SK-N-SH (cell line): Measurements from ENCODE around the gene ING5. TPM values are rescaled to one million over a fixed set of nuclear protein-coding genes. Genes with fewer than 3 reads are reported as not detected.
A peak's percentile ranks its signal among the peaks of the same experiment; 100 is the strongest.

Experiments used
- CTCF ChIA-PET: fragments of 300-600, 350-600 bp; formaldehyde crosslinking; extraction: SDS; loops from one replicate; lab custom pipeline; 2021; lab: Yijun Ruan, JAX
- POLR2A ChIA-PET: fragments of 350-600 bp; sonication (Branson Sonifier 250); formaldehyde crosslinking; extraction: SDS; loops from one replicate; lab custom pipeline; 2020; ENCODE audit warnings: antibody characterized with exemption, inconsistent platforms; lab: Yijun Ruan, JAX
- DNase-seq: peaks from one replicate; pipeline ENCODE4 v3.0.0; 2012
- H2AFZ ChIP-seq: fragments of 200-600 bp; sonication (generic); 2 replicates; pipeline ENCODE4 v1.8.1; 2016; ENCODE audit warnings: antibody characterized with exemption, mild to moderate bottlenecking, low read depth
- H3F3A ChIP-seq: fragments of 200-600 bp; sonication (generic); replicated peaks from 2 replicates; pipeline ENCODE3; 2016; ENCODE audit warnings: antibody characterized with exemption, mild to moderate bottlenecking; ENCODE audit not compliant: insufficient read depth
- H3K27ac ChIP-seq, 2 experiments: fragments of 200-500 bp in 1 of 2; fragments of 200-600 bp in 1 of 2; sonication (Bioruptor generic) in 1 of 2; sonication (generic), shearing (Covaris generic) in 1 of 2; 2 replicates each; pipeline versions ENCODE4 v1.5.1 to v1.6.1; 2014 to 2016; ENCODE audit warnings: low read depth in 2 of 2, inconsistent platforms in 1 of 2, low read length in 1 of 2, mild to moderate bottlenecking in 1 of 2, mixed read lengths in 1 of 2
- H3K27me3 ChIP-seq: fragments of 200-600 bp; sonication (generic), shearing (Covaris generic); 2 replicates; pipeline ENCODE4 v1.6.1; 2016; ENCODE audit warnings: mixed run types; ENCODE audit not compliant: insufficient read depth
- H3K36me3 ChIP-seq, 2 experiments: fragments of 200-500 bp in 1 of 2; fragments of 200-600 bp in 1 of 2; sonication (Bioruptor generic) in 1 of 2; sonication (generic) in 1 of 2; replicated peaks in 1 of 2; 2 replicates each; pipeline versions ENCODE3 to v1.5.1; 2014 to 2016; ENCODE audit warnings: low read length in 1 of 2, mild to moderate bottlenecking in 1 of 2; ENCODE audit not compliant: insufficient read depth in 2 of 2, control insufficient read depth in 1 of 2
- H3K4me1 ChIP-seq, 2 experiments: fragments of 200-500 bp in 1 of 2; fragments of 200-600 bp in 1 of 2; sonication (Bioruptor generic) in 1 of 2; sonication (generic), shearing (Covaris generic) in 1 of 2; 2 replicates each; pipeline versions ENCODE4 v1.5.1 to v1.6.1; 2014 to 2016; ENCODE audit warnings: low read depth in 1 of 2, low read length in 1 of 2, mixed run types in 1 of 2; ENCODE audit not compliant: insufficient read depth in 2 of 2, control insufficient read depth in 1 of 2
- H3K4me2 ChIP-seq: fragments of 200-600 bp; sonication (generic), shearing (Covaris generic); 2 replicates; pipeline ENCODE4 v1.6.1; 2017; ENCODE audit warnings: mixed run types
- H3K4me3 ChIP-seq, 2 experiments: fragments of 200-500 bp in 1 of 2; fragments of 200-600 bp in 1 of 2; sonication (Bioruptor generic) in 1 of 2; sonication (generic), shearing (Covaris generic) in 1 of 2; 2 replicates each; pipeline versions ENCODE4 v1.5.1 to v1.8.1; 2014 to 2016; ENCODE audit warnings: low read depth in 2 of 2, inconsistent platforms in 1 of 2, low read length in 1 of 2, mild to moderate bottlenecking in 1 of 2, mixed read lengths in 1 of 2, moderate library complexity in 1 of 2
- H3K79me2 ChIP-seq: fragments of 200-600 bp; sonication (generic); 2 replicates; pipeline ENCODE4 v1.8.1; 2017; ENCODE audit warnings: mild to moderate bottlenecking; ENCODE audit not compliant: insufficient read depth
- H3K9ac ChIP-seq: fragments of 200-600 bp; sonication (generic); 2 replicates; pipeline ENCODE4 v1.6.1; 2017; ENCODE audit warnings: mixed run types
- H3K9me2 ChIP-seq: fragments of 200-600 bp; sonication (generic); 2 replicates; pipeline ENCODE4 v1.6.1; 2017; ENCODE audit warnings: mixed run types
- H3K9me3 ChIP-seq: fragments of 200-600 bp; sonication (generic); 2 replicates; pipeline ENCODE4 v1.6.1; 2017; ENCODE audit warnings: mixed run types, mild to moderate bottlenecking, moderate library complexity
- H4K20me1 ChIP-seq: fragments of 200-600 bp; sonication (generic); 2 replicates; pipeline ENCODE4 v1.6.1; 2017; ENCODE audit warnings: mild to moderate bottlenecking, mixed run types; ENCODE audit not compliant: insufficient read depth
- CHD2 ChIP-seq: fragments of 150-350 bp; IDR thresholded peaks from 2 replicates; pipeline ENCODE4 v1.6.1; 2018; ENCODE audit warnings: low read length; ENCODE audit not compliant: partially characterized antibody
- CTCF ChIP-seq: fragments of 200-600 bp; sonication (generic); IDR thresholded peaks from 2 replicates; pipeline ENCODE4 v1.6.1; 2017; ENCODE audit warnings: antibody characterized with exemption, mild to moderate bottlenecking, moderate library complexity
- ELF1 ChIP-seq: IDR thresholded peaks from 2 replicates; pipeline ENCODE4 v1.4.0; 2012
- FOSL2 ChIP-seq: IDR thresholded peaks from 2 replicates; pipeline ENCODE4 v1.4.0; 2012; ENCODE audit warnings: low read depth, mild to moderate bottlenecking, moderate library complexity, borderline replicate concordance
- FOXJ3 ChIP-seq: sonication (generic); formaldehyde crosslinking; IDR thresholded peaks from 2 replicates; pipeline ENCODE4 v1.5.1; 2020; ENCODE audit warnings: mild to moderate bottlenecking, missing genetic modification reagents
- FOXM1 ChIP-seq: IDR thresholded peaks from 2 replicates; pipeline ENCODE4 v1.4.0; 2012; ENCODE audit warnings: low read depth, mild to moderate bottlenecking
- GABPA ChIP-seq: IDR thresholded peaks from 2 replicates; pipeline ENCODE4 v1.4.0; 2012; ENCODE audit warnings: low read depth, mild to moderate bottlenecking
- JUND ChIP-seq: IDR thresholded peaks from 2 replicates; pipeline ENCODE4 v1.4.0; 2012
- MAX ChIP-seq: IDR thresholded peaks from 2 replicates; pipeline ENCODE4 v1.4.0; 2012; ENCODE audit warnings: low read depth
- MEF2A ChIP-seq: IDR thresholded peaks from 2 replicates; pipeline ENCODE4 v1.4.0; 2012; ENCODE audit warnings: low read depth, borderline replicate concordance
- MXI1 ChIP-seq: IDR thresholded peaks from 2 replicates; pipeline ENCODE4 v1.6.1; 2012; ENCODE audit warnings: mild to moderate bottlenecking, low read depth, low read length, improper control_type of control experiment
- POLR2AphosphoS5 ChIP-seq: IDR thresholded peaks from 2 replicates; pipeline ENCODE4 v1.6.1; 2012; ENCODE audit warnings: low read depth, low read length
- RAD21 ChIP-seq: IDR thresholded peaks from 2 replicates; pipeline ENCODE4 v1.6.1; 2012; ENCODE audit warnings: mild to moderate bottlenecking, low read length
- RCOR1 ChIP-seq: fragments of 150-350 bp; IDR thresholded peaks from 2 replicates; pipeline ENCODE4 v1.6.1; 2017; ENCODE audit warnings: antibody characterized with exemption, low read length
- RXRA ChIP-seq: IDR thresholded peaks from 2 replicates; pipeline ENCODE4 v1.4.0; 2012; ENCODE audit warnings: low read depth, mild to moderate bottlenecking, borderline replicate concordance
- SIN3A ChIP-seq: IDR thresholded peaks from 2 replicates; pipeline ENCODE4 v1.6.1; 2012; ENCODE audit warnings: low read depth, mild to moderate bottlenecking, low read length, moderate library complexity, borderline replicate concordance
- SMC3 ChIP-seq: IDR thresholded peaks from 2 replicates; pipeline ENCODE4 v1.6.1; 2012; ENCODE audit warnings: low read depth, low read length, improper control_type of control experiment
- TAF1 ChIP-seq: IDR thresholded peaks from 2 replicates; pipeline ENCODE4 v1.6.1; 2012; ENCODE audit warnings: low read depth, mild to moderate bottlenecking, low read length, moderate library complexity, borderline replicate concordance
- YY1 ChIP-seq: IDR thresholded peaks from 2 replicates; pipeline ENCODE4 v1.4.0; 2012; ENCODE audit warnings: low read depth, mild to moderate bottlenecking
- WGBS: methylation state at CpG from one replicate; pipeline ENCODE4 v1.1.6; 2017; ENCODE audit warnings: low lambda C conversion rate; 5-methylcytosine and 5-hydroxymethylcytosine counted together
- polyA plus RNA-seq, 3 experiments: library from polyadenylated mRNA; depleted of rRNA; stranded (reverse); fragments of >200 nt; gene quantifications; 2 replicates each; pipeline ENCODE4 v1.2.3, GENCODE V29; 2012

ING5 gene
- polyA plus RNA-seq, 1 of the 3 experiments (the other 2 are of a cell fraction), result 56.3 TPM

- H3K4me3 ChIP-seq, result no peak overlapping the region
- no peak overlapping the region for H3K4me2 ChIP-seq
- H3K36me3 ChIP-seq, result peaks cover 22 to 50% of the 10 kb centered on the region in 2 experiments
- H3K27me3 ChIP-seq, result no peaks in the 10 kb centered on the region
- H3K9me3 ChIP-seq, result no peaks in the 10 kb centered on the region
- TF ChIP-seq MXI1, result no peak
- TF ChIP-seq MAX, result no peak
- no peak for TF ChIP-seq GABPA
- no peak for TF ChIP-seq JUND
- no peak for TF ChIP-seq ELF1
- no peak for TF ChIP-seq RXRA
- no peak for TF ChIP-seq TAF1
- H3K79me2 ChIP-seq, result peaks cover 3% of the 10 kb centered on the region; the same call in 1 of the 2 replicates
- H3K9me2 ChIP-seq, result no peaks in the 10 kb centered on the region
- CTCF ChIA-PET, result interaction anchor here (0.7 to 7.5 kb wide), 16 partner anchors 12 to 807 kb away, joined by 3 to 77 read pairs (median 5); partner anchors contain the start of gene ATG4B
- no peak overlapping the region for H2AFZ ChIP-seq
- 90% methylated on average over 4 of the region's 5 CpGs for WGBS
- peaks cover 7% of the 10 kb centered on the region for H3F3A ChIP-seq
- H3K9ac ChIP-seq, result no peak overlapping the region
- H3K27ac ChIP-seq, result no peak overlapping the region
- DNase-seq, result no peak
- H3K4me1 ChIP-seq, result no peaks in the 10 kb centered on the region
- POLR2A ChIA-PET, result no interaction called here
- H4K20me1 ChIP-seq, result peaks cover 4% of the 10 kb centered on the region; the same call in 1 of the 2 replicates
Measured at GRCh38 chr2:241658296-241658695, 43.5 kb upstream of the ING5 start.

- Histone ChIP-seq H3F3A (peaks cover 8% of the 10 kb centered on the region), H2AFZ (no peak overlapping the region), H3K4me2 (no peak overlapping the region), H3K36me3 (peaks cover 20 to 47% of the 10 kb centered on the region in 2 experiments), H3K79me2 (no peaks in the 10 kb centered on the region), H3K4me3 (no peak overlapping the region), H4K20me1 (peaks cover 4% of the 10 kb centered on the region; the same call in 1 of the 2 replicates), H3K4me1 (no peaks in the 10 kb centered on the region), H3K9me3 (no peaks in the 10 kb centered on the region), H3K9ac (no peak overlapping the region), H3K27me3 (no peaks in the 10 kb centered on the region), H3K9me2 (no peaks in the 10 kb centered on the region), H3K27ac (no peak overlapping the region)
- no peak for TF ChIP-seq SIN3A
- TF ChIP-seq SMC3, result peak; percentile 68
- TF ChIP-seq MXI1, result peak; percentile 37; the same call in 1 of the 2 replicates
- no peak for TF ChIP-seq POLR2AphosphoS5
- TF ChIP-seq YY1, result no peak
- no peak for TF ChIP-seq FOXM1
- TF ChIP-seq RAD21, result peak; percentile 81
- no peak for TF ChIP-seq FOXJ3 (CRISPR knock-in tag)
- TF ChIP-seq TAF1, result no peak
- no peak for TF ChIP-seq CHD2
- no peak for TF ChIP-seq GABPA
- TF ChIP-seq RCOR1, result no peak
- peak; percentile 66 for TF ChIP-seq CTCF
- TF ChIP-seq FOSL2, result no peak
- TF ChIP-seq MEF2A, result no peak
- ChIA-PET POLR2A (no interaction called here), CTCF (interaction anchor here (0.7 to 7.5 kb wide), 22 partner anchors 9 to 808 kb away, joined by 3 to 77 read pairs (median 4); partner anchors contain the start of gene ATG4B)
- peak; percentile 72 for DNase-seq
- WGBS, result 61% methylated on average over 21 of the region's 26 CpGs
Measured at GRCh38 chr2:241659150-241659739, 42.6 kb upstream of the ING5 start.
